ENCODE results near the gene ING2.

ING2 gene

DNA sequence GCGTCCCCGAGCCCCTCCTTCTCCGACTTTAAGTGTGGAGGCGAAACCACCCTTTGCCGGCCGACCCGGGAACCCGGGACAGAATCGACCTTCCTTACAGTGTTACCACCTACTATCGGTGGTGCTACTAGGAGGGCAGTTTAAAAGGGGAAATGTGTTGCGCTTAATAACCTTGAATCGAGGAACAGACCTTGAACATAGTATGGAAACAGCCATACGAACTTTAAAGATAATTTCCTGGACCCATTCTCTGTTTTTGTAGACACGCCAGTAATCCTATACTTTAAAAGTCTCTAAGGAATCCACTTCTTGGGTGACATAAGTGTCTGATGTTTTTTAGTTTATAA lies 1.5 kb downstream of the ING2 start (continued):
- TF ChIP-seq TSHZ1 (tag by site-specific recombination; IDR thresholded peaks at IDR 0.05; ENCODE audit: borderline replicate concordance) (no peak), ZSCAN5A (tag by site-specific recombination; IDR thresholded peaks at IDR 0.05) (no peak), ZNF362 (tag by site-specific recombination; IDR thresholded peaks at IDR 0.05) (no peak), ZNF37A (tag by site-specific recombination; IDR thresholded peaks at IDR 0.05) (no peak), FEZF1 (tag by site-specific recombination; IDR thresholded peaks at IDR 0.05) (no peak), ZNF132 (tag by site-specific recombination; IDR thresholded peaks at IDR 0.05; ENCODE audit: borderline replicate concordance) (no peak)

GRCh38 chr4:183507925-183508696 lies 3.3 kb downstream of the ING2 start:
- Histone ChIP-seq H3K4me1 (ENCODE audit: control insufficient read depth, insufficient read depth, low read length) (peaks cover 5% of the 10 kb centered on the region; the same call in 1 of the 2 replicates), H3K9me3 (ENCODE audit: control insufficient read depth, insufficient read depth, low read depth, low read length) (no peaks in the 10 kb centered on the region), H3K36me3 (ENCODE audit: control insufficient read depth in 2 of 2, insufficient read depth in 1 of 2, low read length in 2 of 2) (peaks cover 0 to 29% of the 10 kb centered on the region in 2 experiments; a peak in 2 of 3 replicates), H3K27ac (ENCODE audit: extremely low read depth, low read depth, low read length) (no peak overlapping the region), H3K4me3 (ENCODE audit: low read depth, low read length) (no peak overlapping the region)
- POLR2A ChIA-PET: no interaction called here
- CTCF ChIA-PET: interaction anchor here (0.6 kb wide), 1 partner anchor 105 kb away, joined by 3 read pairs; no protein-coding TSS in a partner anchor
- TF ChIP-seq ZNF335 (tag by site-specific recombination; conservative IDR thresholded peaks at IDR 0.05) (no peak), ZNF239 (tag by site-specific recombination; IDR thresholded peaks at IDR 0.05) (no peak), ZNF341 (tag by site-specific recombination; IDR thresholded peaks at IDR 0.05; ENCODE audit: low read depth) (no peak), ZXDB (tag by site-specific recombination; IDR thresholded peaks at IDR 0.05) (no peak), MEIS1 (CRISPR knock-in tag; IDR thresholded peaks at IDR 0.05; ENCODE audit: borderline replicate concordance) (no peak), SCRT2 (tag by site-specific recombination; IDR thresholded peaks at IDR 0.05) (no peak), ZNF529 (tag by site-specific recombination; IDR thresholded peaks at IDR 0.05; ENCODE audit: insufficient replicate concordance) (no peak), GLI4 (tag by site-specific recombination; IDR thresholded peaks at IDR 0.05) (no peak), ZSCAN4 (tag by site-specific recombination; IDR thresholded peaks at IDR 0.05) (no peak), KLF10 (tag by site-specific recombination; IDR thresholded peaks at IDR 0.05) (no peak)

Measured in HEK293 (cell line).